ENCODE results near the gene CDHR2. TPM values are rescaled to one million over a fixed set of nuclear protein-coding genes. Genes with fewer than 3 reads are reported as not detected.

CDHR2 gene
- total and polyA plus RNA-seq, 2 donors (not counting 3 experiments of a cell fraction or from before 2014, with no cell fraction given) = not detected

GRCh38 chr5:176608142-176608705 lies 59.1 kb downstream of the CDHR2 start:
- TF ChIP-seq POLR2AphosphoS5 (IDR thresholded peaks at IDR 0.05; ENCODE audit: insufficient read depth, low read depth, low read length) (no peak), GATA2 (IDR thresholded peaks at IDR 0.05; ENCODE audit: insufficient read depth, insufficient read length, low read depth, low read length) (no peak), MAX (IDR thresholded peaks at IDR 0.05; ENCODE audit: insufficient read depth, insufficient read length) (no peak), FOS (IDR thresholded peaks at IDR 0.05; ENCODE audit: borderline replicate concordance, insufficient read depth, low read length) (no peak), POLR2A (IDR thresholded peaks at IDR 0.05; ENCODE audit: low read depth, low read length) (no peak), EZH2 (IDR thresholded peaks at IDR 0.05; ENCODE audit: borderline replicate concordance, low read depth, low read length, severe bottlenecking) (no peak), CTCF (IDR thresholded peaks at IDR 0.05; ENCODE audit: extremely low read depth in 1 of 2, insufficient read depth in 1 of 2, low read depth in 1 of 2, low read length in 2 of 2) (no peak), JUN (IDR thresholded peaks at IDR 0.05; ENCODE audit: borderline replicate concordance, insufficient read depth, insufficient read length, low read depth) (no peak), MYC (IDR thresholded peaks at IDR 0.05; ENCODE audit: low read depth, low read length) (no peak)
- no peaks in the 10 kb centered on the region for H3K27me3 ChIP-seq (ENCODE audit: control insufficient read depth in 2 of 2, insufficient read depth in 2 of 2, low read length in 2 of 2)
- H3K4me3 ChIP-seq (replicated peaks in 1 of 3; ENCODE audit: insufficient read depth in 1 of 3, low read depth in 1 of 3, low read length in 3 of 3) = no peak overlapping the region
- DNase-seq (ENCODE audit: low read depth, low spot score) = no peak
- ChIA-PET CTCF (interaction anchor here (1.0 to 2.4 kb wide), 3 partner anchors 9 to 14 kb away, joined by 3 to 9 read pairs (median 4); no protein-coding TSS in a partner anchor), POLR2A (interaction anchor here (0.6 kb wide), 1 partner anchor 13 kb away, joined by 6 read pairs; no protein-coding TSS in a partner anchor)
- dilution Hi-C loops (cut with MboI; ENCODE audit: extremely low pct_ligation_motif_present, low sequenced_read_pairs) (no loop called here), intact Hi-C loops (cut with micrococcal nuclease) (no loop called here)
- H3K9me3 ChIP-seq (replicated peaks; ENCODE audit: control insufficient read depth, insufficient read depth, low read length) = no peaks in the 10 kb centered on the region
- no peaks in the 10 kb centered on the region for H3K9me1 ChIP-seq (replicated peaks; ENCODE audit: control insufficient read depth, extremely low read depth, insufficient read depth, low read length)
- no peaks in the 10 kb centered on the region for H3K79me2 ChIP-seq (ENCODE audit: control insufficient read depth, insufficient read depth, low read length)
- H2AFZ ChIP-seq (ENCODE audit: low read depth, low read length) = no peak overlapping the region
- H3K36me3 ChIP-seq (ENCODE audit: control insufficient read depth in 2 of 2, extremely low read depth in 1 of 2, insufficient read depth in 2 of 2, low read length in 2 of 2) = no peaks in the 10 kb centered on the region
- no peaks in the 10 kb centered on the region for H4K20me1 ChIP-seq (replicated peaks; ENCODE audit: control insufficient read depth, extremely low read depth, insufficient read depth, low read length)
- no peak for FAIRE-seq
- no peak overlapping the region for H3K27ac ChIP-seq (ENCODE audit: insufficient read depth, low read depth, low read length)
- no TSS peak for BruUV-seq (replicated peaks)
- H3K9ac ChIP-seq (replicated peaks; ENCODE audit: extremely low read depth, insufficient read depth, low read length) = no peak overlapping the region
- peaks cover 2% of the 10 kb centered on the region for H3K4me1 ChIP-seq (ENCODE audit: control insufficient read depth, extremely low read depth, insufficient read depth, low read length)
- H3K4me2 ChIP-seq (ENCODE audit: insufficient read depth, low read length) = no peak overlapping the region

Measured in endothelial cell of umbilical vein (primary cell).